Measurements from ENCODE around the gene MGAT5.

The MGAT5 gene

GRCh38 chr2:134334542-134335353 is 80.9 kb downstream of the MGAT5 start:
- Histone ChIP-seq H3K27ac (no peak overlapping the region), H3K4me3 (ENCODE audit: low read depth, low read length) (no peak overlapping the region), H3K36me3 (replicated peaks) (no peaks in the 10 kb centered on the region), H3K27me3 (replicated peaks) (no peaks in the 10 kb centered on the region)
- DNase-seq = no peak
- TF ChIP-seq CTCF (IDR thresholded peaks at IDR 0.05; ENCODE audit: low read depth, low read length, missing control alignments) = no peak
- in situ Hi-C loops (cut with HindIII; ENCODE audit: low pct_ligation_motif_present, low sequenced_read_pairs) = no loop called here

- no peak overlapping the region for H3K27ac ChIP-seq
- in situ Hi-C loops (cut with HindIII; ENCODE audit: low pct_ligation_motif_present, low sequenced_read_pairs) = no loop called here
- DNase-seq = no peak
- no peak for TF ChIP-seq CTCF (IDR thresholded peaks at IDR 0.05; ENCODE audit: low read depth, low read length, missing control alignments)
- H3K27me3 ChIP-seq (replicated peaks) = no peaks in the 10 kb centered on the region
- H3K36me3 ChIP-seq (replicated peaks) = no peaks in the 10 kb centered on the region
- H3K4me3 ChIP-seq (ENCODE audit: low read depth, low read length) = no peak overlapping the region
Measured at GRCh38 chr2:134335601-134336000, 81.7 kb downstream of the MGAT5 start.

DNA sequence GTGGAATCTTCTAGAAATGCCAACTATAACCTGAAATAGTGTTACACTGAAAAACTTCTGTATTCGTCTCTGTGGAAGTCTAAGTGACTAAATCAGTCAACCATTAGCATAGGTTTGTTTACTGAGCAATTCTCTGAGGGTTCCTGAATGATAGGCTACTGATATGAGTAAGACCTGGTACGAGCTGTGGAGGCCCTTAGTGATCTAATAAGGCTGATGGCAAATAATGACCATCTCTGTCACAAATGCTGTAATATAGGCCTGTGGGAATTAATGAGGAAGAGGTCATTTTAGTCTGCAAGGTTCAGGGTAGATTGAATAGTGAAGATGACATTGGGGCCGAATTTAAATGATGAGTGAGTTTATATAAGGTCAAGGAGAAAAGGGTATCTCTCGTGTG is 82.5 kb downstream of the MGAT5 start:
- in situ Hi-C loops (cut with HindIII; ENCODE audit: low pct_ligation_motif_present, low sequenced_read_pairs) = no loop called here
- no peak for TF ChIP-seq CTCF (IDR thresholded peaks at IDR 0.05; ENCODE audit: low read depth, low read length, missing control alignments)

GRCh38 chr2:134336921-134337320 is 83.0 kb downstream of the MGAT5 start:
- Histone ChIP-seq H3K36me3 (replicated peaks) (no peaks in the 10 kb centered on the region), H3K27me3 (replicated peaks) (no peaks in the 10 kb centered on the region), H3K27ac (no peak overlapping the region), H3K4me3 (ENCODE audit: low read depth, low read length) (no peak overlapping the region)
- in situ Hi-C loops (cut with HindIII; ENCODE audit: low pct_ligation_motif_present, low sequenced_read_pairs) = no loop called here
- no peak for DNase-seq
- no peak for TF ChIP-seq CTCF (IDR thresholded peaks at IDR 0.05; ENCODE audit: low read depth, low read length, missing control alignments)

More for the DNA sequence above, 82.5 kb downstream of the MGAT5 start:
- H3K36me3 ChIP-seq (replicated peaks) = no peaks in the 10 kb centered on the region
- no peaks in the 10 kb centered on the region for H3K27me3 ChIP-seq (replicated peaks)
- H3K27ac ChIP-seq = no peak overlapping the region
- no peak for DNase-seq
- no peak overlapping the region for H3K4me3 ChIP-seq (ENCODE audit: low read depth, low read length)

DNA sequence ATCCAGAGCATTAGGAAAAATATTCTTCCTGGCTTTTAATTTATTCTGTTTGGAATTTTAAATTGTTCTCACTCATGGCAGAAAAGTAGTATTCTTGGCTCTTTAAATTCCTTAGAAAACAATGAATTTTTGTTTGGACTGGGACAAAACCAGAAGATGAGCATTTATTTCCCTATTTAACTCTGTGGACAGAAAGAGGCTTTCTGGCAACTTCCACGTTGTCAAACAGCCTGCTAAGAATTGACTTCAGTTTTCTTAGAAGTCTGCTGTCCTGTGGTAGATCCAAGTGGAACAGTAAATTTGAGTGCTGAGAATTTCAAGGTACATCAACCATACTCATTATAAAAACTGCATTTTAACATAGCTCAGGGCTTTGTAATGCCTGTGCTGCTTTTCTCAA is 83.8 kb downstream of the MGAT5 start:
- Histone ChIP-seq H3K36me3 (replicated peaks) (no peaks in the 10 kb centered on the region), H3K4me3 (ENCODE audit: low read depth, low read length) (no peak overlapping the region), H3K27me3 (replicated peaks) (no peaks in the 10 kb centered on the region), H3K27ac (no peak overlapping the region)
- in situ Hi-C loops (cut with HindIII; ENCODE audit: low pct_ligation_motif_present, low sequenced_read_pairs) = no loop called here
- no peak for TF ChIP-seq CTCF (IDR thresholded peaks at IDR 0.05; ENCODE audit: low read depth, low read length, missing control alignments)
- DNase-seq = no peak

DNA sequence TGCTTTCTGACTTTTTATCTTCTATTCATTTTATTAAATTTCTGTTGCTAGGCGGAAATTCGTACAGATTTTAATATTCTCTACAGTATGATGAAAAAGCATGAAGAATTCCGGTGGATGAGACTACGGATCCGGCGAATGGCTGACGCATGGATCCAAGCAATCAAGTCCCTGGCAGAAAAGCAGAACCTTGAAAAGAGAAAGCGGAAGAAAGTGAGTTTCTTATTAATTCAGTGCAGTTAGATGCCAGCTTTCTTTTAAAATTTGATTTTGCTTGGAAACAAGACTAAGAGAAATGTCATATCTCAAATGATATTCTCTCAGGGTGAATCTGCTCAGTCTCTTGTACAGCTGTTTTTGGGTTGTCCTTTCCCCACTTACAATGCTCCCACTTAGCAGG is 84.3 kb downstream of the MGAT5 start:
- Histone ChIP-seq H3K27me3 (replicated peaks) (no peaks in the 10 kb centered on the region), H3K4me3 (ENCODE audit: low read depth, low read length) (no peak overlapping the region), H3K36me3 (replicated peaks) (no peaks in the 10 kb centered on the region), H3K27ac (no peak overlapping the region)
- no peak for TF ChIP-seq CTCF (IDR thresholded peaks at IDR 0.05; ENCODE audit: low read depth, low read length, missing control alignments)
- no peak for DNase-seq
- in situ Hi-C loops (cut with HindIII; ENCODE audit: low pct_ligation_motif_present, low sequenced_read_pairs) = no loop called here

Data from brain microvascular endothelial cell (primary cell).